ENCODE results near the gene PLCH1. TPM values are rescaled to one million over a fixed set of nuclear protein-coding genes. Genes with fewer than 3 reads are reported as not detected.

PLCH1 gene
- total RNA-seq, 1 experiment from 2014 or later: 8.9 TPM

DNA sequence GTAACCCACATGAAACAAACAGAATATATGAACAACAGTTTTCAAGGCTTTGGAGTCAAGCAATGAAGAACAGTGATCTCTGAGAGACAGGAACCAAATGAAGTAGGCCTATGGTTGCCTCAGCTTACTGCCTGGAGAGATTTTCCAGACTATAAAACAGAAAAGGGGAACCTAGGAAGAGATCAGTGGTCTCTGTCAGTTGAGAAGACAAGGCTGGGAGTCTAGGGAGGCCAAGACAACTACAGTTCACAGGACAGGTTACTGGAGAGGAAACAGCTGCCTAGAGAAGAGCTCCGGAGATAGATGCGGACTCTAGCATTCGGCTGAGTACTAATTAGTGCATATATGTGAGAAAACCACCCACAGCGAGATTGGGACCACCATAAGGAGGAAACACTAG, 87.7 kb downstream of the PLCH1 start (continued):
- TF ChIP-seq, protein P1, sequence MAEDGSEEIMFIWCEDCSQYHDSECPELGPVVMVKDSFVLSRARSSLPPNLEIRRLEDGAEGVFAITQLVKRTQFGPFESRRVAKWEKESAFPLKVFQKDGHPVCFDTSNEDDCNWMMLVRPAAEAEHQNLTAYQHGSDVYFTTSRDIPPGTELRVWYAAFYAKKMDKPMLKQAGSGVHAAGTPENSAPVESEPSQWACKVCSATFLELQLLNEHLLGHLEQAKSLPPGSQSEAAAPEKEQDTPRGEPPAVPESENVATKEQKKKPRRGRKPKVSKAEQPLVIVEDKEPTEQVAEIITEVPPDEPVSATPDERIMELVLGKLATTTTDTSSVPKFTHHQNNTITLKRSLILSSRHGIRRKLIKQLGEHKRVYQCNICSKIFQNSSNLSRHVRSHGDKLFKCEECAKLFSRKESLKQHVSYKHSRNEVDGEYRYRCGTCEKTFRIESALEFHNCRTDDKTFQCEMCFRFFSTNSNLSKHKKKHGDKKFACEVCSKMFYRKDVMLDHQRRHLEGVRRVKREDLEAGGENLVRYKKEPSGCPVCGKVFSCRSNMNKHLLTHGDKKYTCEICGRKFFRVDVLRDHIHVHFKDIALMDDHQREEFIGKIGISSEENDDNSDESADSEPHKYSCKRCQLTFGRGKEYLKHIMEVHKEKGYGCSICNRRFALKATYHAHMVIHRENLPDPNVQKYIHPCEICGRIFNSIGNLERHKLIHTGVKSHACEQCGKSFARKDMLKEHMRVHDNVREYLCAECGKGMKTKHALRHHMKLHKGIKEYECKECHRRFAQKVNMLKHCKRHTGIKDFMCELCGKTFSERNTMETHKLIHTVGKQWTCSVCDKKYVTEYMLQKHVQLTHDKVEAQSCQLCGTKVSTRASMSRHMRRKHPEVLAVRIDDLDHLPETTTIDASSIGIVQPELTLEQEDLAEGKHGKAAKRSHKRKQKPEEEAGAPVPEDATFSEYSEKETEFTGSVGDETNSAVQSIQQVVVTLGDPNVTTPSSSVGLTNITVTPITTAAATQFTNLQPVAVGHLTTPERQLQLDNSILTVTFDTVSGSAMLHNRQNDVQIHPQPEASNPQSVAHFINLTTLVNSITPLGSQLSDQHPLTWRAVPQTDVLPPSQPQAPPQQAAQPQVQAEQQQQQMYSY (CRISPR knock-in tag; IDR thresholded peaks at IDR 0.05): no peak

DNA sequence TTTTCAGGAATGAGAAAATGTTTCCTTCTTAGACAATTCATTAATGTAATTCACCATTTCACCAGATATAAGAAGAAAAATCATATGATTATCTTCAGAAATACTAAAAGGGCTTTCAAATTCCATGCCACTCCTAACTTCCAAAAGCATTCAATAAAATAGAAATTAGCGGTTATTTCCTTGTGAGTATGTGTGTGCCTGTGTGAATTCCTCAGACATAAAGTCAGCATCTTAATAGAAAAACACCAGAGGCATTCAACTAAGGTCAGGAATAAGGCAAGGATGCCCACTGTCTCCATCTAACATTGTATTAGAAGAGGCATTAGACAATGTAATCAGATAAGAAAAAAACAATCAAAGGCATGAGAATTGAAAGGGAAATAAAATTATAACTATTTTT, 88.4 kb downstream of the PLCH1 start:
- Mint-ChIP-seq H3K27me3 (ENCODE audit: low read depth) (no peaks in the 10 kb centered on the region), H3K27ac (no peak overlapping the region), H3K36me3 (no peaks in the 10 kb centered on the region), H3K4me3 (no peak overlapping the region), H3K4me1 (peaks cover 5% of the 10 kb centered on the region), H3K9me3 (no peaks in the 10 kb centered on the region)
- DNase-seq (ENCODE audit: low spot score): no peak
- CTCF ChIA-PET: no interaction called here
- TF ChIP-seq GTF2I (CRISPR knock-in tag; conservative IDR thresholded peaks at IDR 0.05) (no peak), RORB (CRISPR knock-in tag; IDR thresholded peaks at IDR 0.05) (no peak), EMX1 (CRISPR knock-in tag; IDR thresholded peaks at IDR 0.05) (no peak)
- TF ChIP-seq, protein P2, sequence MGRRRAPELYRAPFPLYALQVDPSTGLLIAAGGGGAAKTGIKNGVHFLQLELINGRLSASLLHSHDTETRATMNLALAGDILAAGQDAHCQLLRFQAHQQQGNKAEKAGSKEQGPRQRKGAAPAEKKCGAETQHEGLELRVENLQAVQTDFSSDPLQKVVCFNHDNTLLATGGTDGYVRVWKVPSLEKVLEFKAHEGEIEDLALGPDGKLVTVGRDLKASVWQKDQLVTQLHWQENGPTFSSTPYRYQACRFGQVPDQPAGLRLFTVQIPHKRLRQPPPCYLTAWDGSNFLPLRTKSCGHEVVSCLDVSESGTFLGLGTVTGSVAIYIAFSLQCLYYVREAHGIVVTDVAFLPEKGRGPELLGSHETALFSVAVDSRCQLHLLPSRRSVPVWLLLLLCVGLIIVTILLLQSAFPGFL (CRISPR knock-in tag; IDR thresholded peaks at IDR 0.05; ENCODE audit: borderline replicate concordance): no peak
- ATAC-seq: no peak
- POLR2A ChIA-PET: no interaction called here

DNA sequence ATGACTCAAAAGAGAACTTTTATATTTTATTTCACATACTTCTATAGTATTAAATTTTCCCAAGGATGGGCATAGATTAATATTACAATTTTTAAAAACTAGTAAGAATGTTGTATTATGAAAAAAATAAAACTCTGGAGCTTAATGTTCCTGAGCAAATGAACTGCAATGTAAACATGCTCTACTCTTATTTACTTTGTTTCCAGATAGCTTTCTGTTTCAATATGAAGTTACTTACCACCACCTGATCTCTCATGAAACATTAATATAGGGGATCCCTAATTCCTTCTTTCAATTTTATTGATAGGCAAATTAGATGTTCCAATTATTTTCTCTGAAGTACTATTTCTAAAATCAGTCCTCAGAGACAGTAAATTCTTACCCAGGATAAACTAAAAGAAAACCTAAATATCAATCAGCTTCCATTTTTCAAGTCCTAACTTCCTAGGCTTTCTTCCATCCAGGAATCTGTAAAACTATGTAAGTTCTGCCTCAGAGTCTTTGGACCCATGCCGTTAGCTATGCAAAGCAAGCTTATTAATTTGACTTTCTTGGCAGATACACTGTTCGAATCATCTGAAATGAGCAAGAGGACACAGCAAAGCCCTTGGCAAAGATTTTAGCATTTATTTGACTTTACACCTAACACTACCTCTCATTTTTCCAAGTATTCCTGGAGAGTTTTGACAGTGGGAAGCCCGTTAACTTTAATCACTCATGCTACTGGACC, 93.2 kb downstream of the PLCH1 start:
- ATAC-seq: no peak
- POLR2A ChIA-PET: no interaction called here
- no peak overlapping the region for H3K4me3 Mint-ChIP-seq
- peaks cover 12% of the 10 kb centered on the region for H3K4me1 Mint-ChIP-seq
- DNase-seq (ENCODE audit: low spot score): no peak
- CTCF ChIA-PET: no interaction called here
- no peaks in the 10 kb centered on the region for H3K9me3 Mint-ChIP-seq
- H3K27me3 Mint-ChIP-seq (ENCODE audit: low read depth): no peaks in the 10 kb centered on the region
- no peaks in the 10 kb centered on the region for H3K36me3 Mint-ChIP-seq
- H3K27ac Mint-ChIP-seq: no peak overlapping the region
- TF ChIP-seq IRF2 (CRISPR knock-in tag; IDR thresholded peaks at IDR 0.05; ENCODE audit: borderline replicate concordance, low read depth) (no peak), NFE2L1 (CRISPR knock-in tag; IDR thresholded peaks at IDR 0.05) (no peak), JUN (CRISPR knock-in tag; IDR thresholded peaks at IDR 0.05) (no peak), TP53 (CRISPR knock-in tag; IDR thresholded peaks at IDR 0.05) (no peak), CREB1 (CRISPR knock-in tag; IDR thresholded peaks at IDR 0.05) (no peak), CREM (CRISPR knock-in tag; IDR thresholded peaks at IDR 0.05) (no peak), FOXP1 (CRISPR knock-in tag; IDR thresholded peaks at IDR 0.05; ENCODE audit: borderline replicate concordance) (no peak)
- TF ChIP-seq, protein P3, sequence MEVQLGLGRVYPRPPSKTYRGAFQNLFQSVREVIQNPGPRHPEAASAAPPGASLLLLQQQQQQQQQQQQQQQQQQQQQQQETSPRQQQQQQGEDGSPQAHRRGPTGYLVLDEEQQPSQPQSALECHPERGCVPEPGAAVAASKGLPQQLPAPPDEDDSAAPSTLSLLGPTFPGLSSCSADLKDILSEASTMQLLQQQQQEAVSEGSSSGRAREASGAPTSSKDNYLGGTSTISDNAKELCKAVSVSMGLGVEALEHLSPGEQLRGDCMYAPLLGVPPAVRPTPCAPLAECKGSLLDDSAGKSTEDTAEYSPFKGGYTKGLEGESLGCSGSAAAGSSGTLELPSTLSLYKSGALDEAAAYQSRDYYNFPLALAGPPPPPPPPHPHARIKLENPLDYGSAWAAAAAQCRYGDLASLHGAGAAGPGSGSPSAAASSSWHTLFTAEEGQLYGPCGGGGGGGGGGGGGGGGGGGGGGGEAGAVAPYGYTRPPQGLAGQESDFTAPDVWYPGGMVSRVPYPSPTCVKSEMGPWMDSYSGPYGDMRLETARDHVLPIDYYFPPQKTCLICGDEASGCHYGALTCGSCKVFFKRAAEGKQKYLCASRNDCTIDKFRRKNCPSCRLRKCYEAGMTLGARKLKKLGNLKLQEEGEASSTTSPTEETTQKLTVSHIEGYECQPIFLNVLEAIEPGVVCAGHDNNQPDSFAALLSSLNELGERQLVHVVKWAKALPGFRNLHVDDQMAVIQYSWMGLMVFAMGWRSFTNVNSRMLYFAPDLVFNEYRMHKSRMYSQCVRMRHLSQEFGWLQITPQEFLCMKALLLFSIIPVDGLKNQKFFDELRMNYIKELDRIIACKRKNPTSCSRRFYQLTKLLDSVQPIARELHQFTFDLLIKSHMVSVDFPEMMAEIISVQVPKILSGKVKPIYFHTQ (CRISPR knock-in tag; IDR thresholded peaks at IDR 0.05): no peak
- TF ChIP-seq, protein P4, sequence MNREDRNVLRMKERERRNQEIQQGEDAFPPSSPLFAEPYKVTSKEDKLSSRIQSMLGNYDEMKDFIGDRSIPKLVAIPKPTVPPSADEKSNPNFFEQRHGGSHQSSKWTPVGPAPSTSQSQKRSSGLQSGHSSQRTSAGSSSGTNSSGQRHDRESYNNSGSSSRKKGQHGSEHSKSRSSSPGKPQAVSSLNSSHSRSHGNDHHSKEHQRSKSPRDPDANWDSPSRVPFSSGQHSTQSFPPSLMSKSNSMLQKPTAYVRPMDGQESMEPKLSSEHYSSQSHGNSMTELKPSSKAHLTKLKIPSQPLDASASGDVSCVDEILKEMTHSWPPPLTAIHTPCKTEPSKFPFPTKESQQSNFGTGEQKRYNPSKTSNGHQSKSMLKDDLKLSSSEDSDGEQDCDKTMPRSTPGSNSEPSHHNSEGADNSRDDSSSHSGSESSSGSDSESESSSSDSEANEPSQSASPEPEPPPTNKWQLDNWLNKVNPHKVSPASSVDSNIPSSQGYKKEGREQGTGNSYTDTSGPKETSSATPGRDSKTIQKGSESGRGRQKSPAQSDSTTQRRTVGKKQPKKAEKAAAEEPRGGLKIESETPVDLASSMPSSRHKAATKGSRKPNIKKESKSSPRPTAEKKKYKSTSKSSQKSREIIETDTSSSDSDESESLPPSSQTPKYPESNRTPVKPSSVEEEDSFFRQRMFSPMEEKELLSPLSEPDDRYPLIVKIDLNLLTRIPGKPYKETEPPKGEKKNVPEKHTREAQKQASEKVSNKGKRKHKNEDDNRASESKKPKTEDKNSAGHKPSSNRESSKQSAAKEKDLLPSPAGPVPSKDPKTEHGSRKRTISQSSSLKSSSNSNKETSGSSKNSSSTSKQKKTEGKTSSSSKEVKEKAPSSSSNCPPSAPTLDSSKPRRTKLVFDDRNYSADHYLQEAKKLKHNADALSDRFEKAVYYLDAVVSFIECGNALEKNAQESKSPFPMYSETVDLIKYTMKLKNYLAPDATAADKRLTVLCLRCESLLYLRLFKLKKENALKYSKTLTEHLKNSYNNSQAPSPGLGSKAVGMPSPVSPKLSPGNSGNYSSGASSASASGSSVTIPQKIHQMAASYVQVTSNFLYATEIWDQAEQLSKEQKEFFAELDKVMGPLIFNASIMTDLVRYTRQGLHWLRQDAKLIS (CRISPR knock-in tag; IDR thresholded peaks at IDR 0.05; ENCODE audit: borderline replicate concordance): no peak
- TF ChIP-seq, protein P5, sequence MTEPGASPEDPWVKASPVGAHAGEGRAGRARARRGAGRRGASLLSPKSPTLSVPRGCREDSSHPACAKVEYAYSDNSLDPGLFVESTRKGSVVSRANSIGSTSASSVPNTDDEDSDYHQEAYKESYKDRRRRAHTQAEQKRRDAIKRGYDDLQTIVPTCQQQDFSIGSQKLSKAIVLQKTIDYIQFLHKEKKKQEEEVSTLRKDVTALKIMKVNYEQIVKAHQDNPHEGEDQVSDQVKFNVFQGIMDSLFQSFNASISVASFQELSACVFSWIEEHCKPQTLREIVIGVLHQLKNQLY (CRISPR knock-in tag; IDR thresholded peaks at IDR 0.05): no peak
- TF ChIP-seq, protein P6, sequence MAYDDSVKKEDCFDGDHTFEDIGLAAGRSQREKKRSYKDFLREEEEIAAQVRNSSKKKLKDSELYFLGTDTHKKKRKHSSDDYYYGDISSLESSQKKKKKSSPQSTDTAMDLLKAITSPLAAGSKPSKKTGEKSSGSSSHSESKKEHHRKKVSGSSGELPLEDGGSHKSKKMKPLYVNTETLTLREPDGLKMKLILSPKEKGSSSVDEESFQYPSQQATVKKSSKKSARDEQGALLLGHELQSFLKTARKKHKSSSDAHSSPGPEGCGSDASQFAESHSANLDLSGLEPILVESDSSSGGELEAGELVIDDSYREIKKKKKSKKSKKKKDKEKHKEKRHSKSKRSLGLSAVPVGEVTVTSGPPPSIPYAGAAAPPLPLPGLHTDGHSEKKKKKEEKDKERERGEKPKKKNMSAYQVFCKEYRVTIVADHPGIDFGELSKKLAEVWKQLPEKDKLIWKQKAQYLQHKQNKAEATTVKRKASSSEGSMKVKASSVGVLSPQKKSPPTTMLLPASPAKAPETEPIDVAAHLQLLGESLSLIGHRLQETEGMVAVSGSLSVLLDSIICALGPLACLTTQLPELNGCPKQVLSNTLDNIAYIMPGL (CRISPR knock-in tag; IDR thresholded peaks at IDR 0.05): no peak
- TF ChIP-seq, protein P7, sequence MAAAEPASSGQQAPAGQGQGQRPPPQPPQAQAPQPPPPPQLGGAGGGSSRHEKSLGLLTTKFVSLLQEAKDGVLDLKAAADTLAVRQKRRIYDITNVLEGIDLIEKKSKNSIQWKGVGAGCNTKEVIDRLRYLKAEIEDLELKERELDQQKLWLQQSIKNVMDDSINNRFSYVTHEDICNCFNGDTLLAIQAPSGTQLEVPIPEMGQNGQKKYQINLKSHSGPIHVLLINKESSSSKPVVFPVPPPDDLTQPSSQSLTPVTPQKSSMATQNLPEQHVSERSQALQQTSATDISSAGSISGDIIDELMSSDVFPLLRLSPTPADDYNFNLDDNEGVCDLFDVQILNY (CRISPR knock-in tag; IDR thresholded peaks at IDR 0.05): no peak
